Activated CD4-positive, alpha-beta memory T cell treated with anti-CD3 and anti-CD28 coated beads, Interleukin-2, amount 10 ng/mL, durations not matched to agents 7 days and 5 days (primary cell): ENCODE measurements around the gene CD59. TPM values are rescaled to one million over a fixed set of nuclear protein-coding genes. Genes with fewer than 3 reads are reported as not detected.

Experiments
- CTCF ChIA-PET: fragments of 350-600 bp; sonication (Branson Sonifier 250); formaldehyde crosslinking; loops from one replicate; lab custom pipeline; 2021; ENCODE audit warnings: antibody characterized with exemption, inconsistent platforms; lab: Charles Lee
- POLR2A ChIA-PET: fragments of 350-600 bp; sonication (Branson Sonifier 250); formaldehyde crosslinking; loops from one replicate; lab custom pipeline; 2021; ENCODE audit warnings: antibody characterized with exemption; lab: Charles Lee
- DNase-seq: peaks from one replicate; pipeline ENCODE4 v3.0.0-alpha.2; 2020
- H3K27ac Mint-ChIP-seq: one replicate; pipeline ENCODE4 v1.8.0; 2021; ENCODE audit warnings: mild to moderate bottlenecking, mixed read lengths
- H3K27me3 Mint-ChIP-seq: one replicate; pipeline ENCODE4 v1.8.0; 2021; ENCODE audit warnings: mixed read lengths
- H3K36me3 Mint-ChIP-seq: one replicate; pipeline ENCODE4 v1.8.0; 2021; ENCODE audit warnings: low read depth, mixed read lengths
- H3K4me1 Mint-ChIP-seq: one replicate; pipeline ENCODE4 v1.8.0; 2021; ENCODE audit warnings: mixed read lengths
- H3K4me3 Mint-ChIP-seq: one replicate; pipeline ENCODE4 v1.8.0; 2021; ENCODE audit warnings: mild to moderate bottlenecking, mixed read lengths
- H3K9me3 Mint-ChIP-seq: one replicate; pipeline ENCODE4 v1.8.0; 2021; ENCODE audit warnings: mixed read lengths
- total RNA-seq, 2 experiments: library from RNA; stranded (reverse); gene quantifications; one replicate each; pipeline ENCODE4 v1.2.3, GENCODE V29; 2021

CD59 gene
- total RNA-seq, 2 experiments from 2014 or later = 153 to 158 TPM

DNA sequence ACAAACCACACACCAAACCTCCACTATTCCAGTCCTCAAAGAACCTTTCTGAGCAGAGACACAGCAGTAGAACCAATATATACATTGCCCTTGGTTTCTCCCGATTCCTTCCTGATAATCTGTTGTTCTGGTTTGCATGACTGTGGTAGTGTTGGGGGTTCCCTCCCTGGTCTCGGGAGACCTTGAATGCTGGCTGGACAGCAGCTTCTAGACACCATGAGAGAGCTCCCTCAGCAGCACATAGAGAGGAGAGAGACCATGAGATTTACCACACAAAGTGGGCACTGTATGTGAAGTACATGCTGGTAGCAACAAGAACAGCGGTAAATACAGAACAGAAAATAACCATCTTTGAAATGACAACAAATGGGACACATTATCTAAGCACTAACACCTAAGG, 38.2 kb downstream of the CD59 start:
- H3K27me3 Mint-ChIP-seq = peaks cover 27% of the 10 kb centered on the region
- H3K9me3 Mint-ChIP-seq = no peaks in the 10 kb centered on the region
- no peak for DNase-seq
- no peaks in the 10 kb centered on the region for H3K36me3 Mint-ChIP-seq
- CTCF ChIA-PET = no interaction called here
- POLR2A ChIA-PET = no interaction called here
- H3K4me1 Mint-ChIP-seq = peaks cover 21% of the 10 kb centered on the region
- no peak overlapping the region for H3K4me3 Mint-ChIP-seq
- H3K27ac Mint-ChIP-seq = no peak overlapping the region

GRCh38 chr11:33696931-33697638, 39.1 kb downstream of the CD59 start:
- H3K9me3 Mint-ChIP-seq = no peaks in the 10 kb centered on the region
- no peak for DNase-seq
- H3K36me3 Mint-ChIP-seq = no peaks in the 10 kb centered on the region
- H3K4me1 Mint-ChIP-seq = peaks cover 21% of the 10 kb centered on the region
- H3K27me3 Mint-ChIP-seq = peaks cover 27% of the 10 kb centered on the region
- ChIA-PET CTCF (interaction anchor here (1.0 kb wide), 1 partner anchor 45 kb away, joined by 4 read pairs; no protein-coding TSS in a partner anchor), POLR2A (no interaction called here)
- no peak overlapping the region for H3K27ac Mint-ChIP-seq
- H3K4me3 Mint-ChIP-seq = no peak overlapping the region

- ChIA-PET CTCF (interaction anchor here (0.6 to 1.0 kb wide), 2 partner anchors 46 to 902 kb away, joined by 3 to 4 read pairs; no protein-coding TSS in a partner anchor), POLR2A (interaction anchor here (1.3 kb wide), 1 partner anchor 26 kb away, joined by 3 read pairs; no protein-coding TSS in a partner anchor)
- Mint-ChIP-seq H3K27me3 (peaks cover 27% of the 10 kb centered on the region), H3K4me1 (peaks cover 17% of the 10 kb centered on the region), H3K9me3 (no peaks in the 10 kb centered on the region), H3K36me3 (no peaks in the 10 kb centered on the region), H3K27ac (no peak overlapping the region), H3K4me3 (no peak overlapping the region)
- no peak for DNase-seq
Measured at GRCh38 chr11:33696411-33696810, 39.8 kb downstream of the CD59 start.

- Mint-ChIP-seq H3K27me3 (peaks cover 27% of the 10 kb centered on the region), H3K9me3 (no peaks in the 10 kb centered on the region), H3K4me3 (no peak overlapping the region), H3K27ac (no peak overlapping the region), H3K4me1 (peaks cover 14% of the 10 kb centered on the region), H3K36me3 (no peaks in the 10 kb centered on the region)
- no peak for DNase-seq
- CTCF ChIA-PET = interaction anchor here (0.6 kb wide), 1 partner anchor 335 kb away, joined by 3 read pairs; no protein-coding TSS in a partner anchor
- POLR2A ChIA-PET = interaction anchor here (1.2 to 1.3 kb wide), 2 partner anchors 9 to 27 kb away, joined by 3 read pairs; no protein-coding TSS in a partner anchor
Measured at GRCh38 chr11:33695051-33695566, 41.1 kb downstream of the CD59 start.

- no peak overlapping the region for H3K4me3 Mint-ChIP-seq
- DNase-seq = no peak
- no peaks in the 10 kb centered on the region for H3K9me3 Mint-ChIP-seq
- H3K27me3 Mint-ChIP-seq = peaks cover 23% of the 10 kb centered on the region
- ChIA-PET CTCF (interaction anchor here (0.6 kb wide), 1 partner anchor 335 kb away, joined by 3 read pairs; no protein-coding TSS in a partner anchor), POLR2A (interaction anchor here (1.1 to 1.2 kb wide), 2 partner anchors 9 to 42 kb away, joined by 3 to 5 read pairs; partner anchors contain the start of gene CD59)
- no peak overlapping the region for H3K27ac Mint-ChIP-seq
- peaks cover 11% of the 10 kb centered on the region for H3K4me1 Mint-ChIP-seq
- H3K36me3 Mint-ChIP-seq = no peaks in the 10 kb centered on the region
Measured at GRCh38 chr11:33694346-33695050, 41.7 kb downstream of the CD59 start.

- H3K36me3 Mint-ChIP-seq = no peaks in the 10 kb centered on the region
- no peak overlapping the region for H3K27ac Mint-ChIP-seq
- peaks cover 15% of the 10 kb centered on the region for H3K27me3 Mint-ChIP-seq
- ChIA-PET POLR2A (no interaction called here), CTCF (interaction anchor here (1.1 kb wide), 1 partner anchor 8 kb away, joined by 3 read pairs; the partner anchor contains the start of gene C11orf91)
- H3K9me3 Mint-ChIP-seq = no peaks in the 10 kb centered on the region
- H3K4me3 Mint-ChIP-seq = no peak overlapping the region
- DNase-seq = no peak
- H3K4me1 Mint-ChIP-seq = peaks cover 9% of the 10 kb centered on the region
Measured at GRCh38 chr11:33692541-33692940, 43.7 kb downstream of the CD59 start.

- POLR2A ChIA-PET = interaction anchor here (1.1 kb wide), 1 partner anchor 45 kb away, joined by 3 read pairs; no protein-coding TSS in a partner anchor
- H3K27ac Mint-ChIP-seq = no peak overlapping the region
- H3K36me3 Mint-ChIP-seq = no peaks in the 10 kb centered on the region
- CTCF ChIA-PET = interaction anchor here (1.1 to 1.5 kb wide), 2 partner anchors 8 to 50 kb away, joined by 3 to 5 read pairs; partner anchors contain the start of gene C11orf91
- H3K9me3 Mint-ChIP-seq = peaks cover 3% of the 10 kb centered on the region
- H3K4me3 Mint-ChIP-seq = no peak overlapping the region
- H3K4me1 Mint-ChIP-seq = peaks cover 9% of the 10 kb centered on the region
- peaks cover 14% of the 10 kb centered on the region for H3K27me3 Mint-ChIP-seq
- no peak for DNase-seq
Measured at GRCh38 chr11:33692013-33692504, 44.2 kb downstream of the CD59 start.

- POLR2A ChIA-PET = interaction anchor here (1.1 to 2.7 kb wide), 2 partner anchors 10 to 46 kb away, joined by 3 to 10 read pairs; partner anchors contain the start of gene C11orf91
- peaks cover 3% of the 10 kb centered on the region for H3K9me3 Mint-ChIP-seq
- peaks cover 6% of the 10 kb centered on the region for H3K27me3 Mint-ChIP-seq
- CTCF ChIA-PET = interaction anchor here (1.1 to 1.5 kb wide), 2 partner anchors 9 to 51 kb away, joined by 3 to 5 read pairs; partner anchors contain the start of gene C11orf91
- no peak overlapping the region for H3K27ac Mint-ChIP-seq
- DNase-seq = no peak
- peaks cover 6% of the 10 kb centered on the region for H3K4me1 Mint-ChIP-seq
- no peak overlapping the region for H3K4me3 Mint-ChIP-seq
- H3K36me3 Mint-ChIP-seq = no peaks in the 10 kb centered on the region
Measured at GRCh38 chr11:33691066-33691864, 45.0 kb downstream of the CD59 start.

- CTCF ChIA-PET = interaction anchor here (1.3 to 1.5 kb wide), 2 partner anchors 52 to 222 kb away, joined by 3 to 5 read pairs; no protein-coding TSS in a partner anchor
- H3K27me3 Mint-ChIP-seq = peaks cover 3% of the 10 kb centered on the region
- H3K4me3 Mint-ChIP-seq = no peak overlapping the region
- peaks cover 5% of the 10 kb centered on the region for H3K4me1 Mint-ChIP-seq
- H3K9me3 Mint-ChIP-seq = peaks cover 3% of the 10 kb centered on the region
- no peak overlapping the region for H3K27ac Mint-ChIP-seq
- POLR2A ChIA-PET = interaction anchor here (0.6 to 2.7 kb wide), 3 partner anchors 10 to 578 kb away, joined by 3 to 10 read pairs (median 3); partner anchors contain the start of gene C11orf91
- no peaks in the 10 kb centered on the region for H3K36me3 Mint-ChIP-seq
- no peak for DNase-seq
Measured at GRCh38 chr11:33690290-33691065, 45.7 kb downstream of the CD59 start.

GRCh38 chr11:33689501-33689900, 46.7 kb downstream of the CD59 start:
- Mint-ChIP-seq H3K4me1 (peaks cover 5% of the 10 kb centered on the region), H3K27me3 (peaks cover 8% of the 10 kb centered on the region), H3K4me3 (no peak overlapping the region), H3K27ac (no peak overlapping the region), H3K9me3 (peaks cover 3% of the 10 kb centered on the region), H3K36me3 (no peaks in the 10 kb centered on the region)
- no peak for DNase-seq
- POLR2A ChIA-PET = interaction anchor here (1.6 to 2.7 kb wide), 2 partner anchors 11 to 53 kb away, joined by 3 to 10 read pairs; partner anchors contain the start of gene C11orf91
- CTCF ChIA-PET = interaction anchor here (1.1 to 1.3 kb wide), 2 partner anchors 139 to 221 kb away, joined by 3 read pairs; no protein-coding TSS in a partner anchor

- peaks cover 3% of the 10 kb centered on the region for H3K9me3 Mint-ChIP-seq
- H3K36me3 Mint-ChIP-seq = no peaks in the 10 kb centered on the region
- no peak overlapping the region for H3K4me3 Mint-ChIP-seq
- no peak for DNase-seq
- peaks cover 5% of the 10 kb centered on the region for H3K4me1 Mint-ChIP-seq
- ChIA-PET CTCF (interaction anchor here (1.1 to 1.3 kb wide), 3 partner anchors 139 to 220 kb away, joined by 3 read pairs; no protein-coding TSS in a partner anchor), POLR2A (interaction anchor here (1.6 to 2.7 kb wide), 2 partner anchors 12 to 53 kb away, joined by 3 to 10 read pairs; partner anchors contain the start of gene C11orf91)
- no peak overlapping the region for H3K27ac Mint-ChIP-seq
- peaks cover 12% of the 10 kb centered on the region for H3K27me3 Mint-ChIP-seq
Measured at GRCh38 chr11:33689085-33689484, 47.1 kb downstream of the CD59 start.
